ENCODE measurements around the gene SLC1A4. TPM values are rescaled to one million over a fixed set of nuclear protein-coding genes. Genes with fewer than 3 reads are reported as not detected.

The SLC1A4 gene
- total RNA-seq, 1 experiment from 2014 or later, result 12.9 TPM

GRCh38 chr2:64975232-64975821 lies 13.9 kb upstream of the SLC1A4 start:
- in situ Hi-C loops (cut with HindIII; ENCODE audit: low pct_unique_long_range_greater_than_20kb, low sequenced_read_pairs), result no loop called here
- POLR2A ChIA-PET, result no interaction called here
- intact Hi-C loops (cut with micrococcal nuclease; ENCODE audit: unreplicated experiment), result no loop called here

DNA sequence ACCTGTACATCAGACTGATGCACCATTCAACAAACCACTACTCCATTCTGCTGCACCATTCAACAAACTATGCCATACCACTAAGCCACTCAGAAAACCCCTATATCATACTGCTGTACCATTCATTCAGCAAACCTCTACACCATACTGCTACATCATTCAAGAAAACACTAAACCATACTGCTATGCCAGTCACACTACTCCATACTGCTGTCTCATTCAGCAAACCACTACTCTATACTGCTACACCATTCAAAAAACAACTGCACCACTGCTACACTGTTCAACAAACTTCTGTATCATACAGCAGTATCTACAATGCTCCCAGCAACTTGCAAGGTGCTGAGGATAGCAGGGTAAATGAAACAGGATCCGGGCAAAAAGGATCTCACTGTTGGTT lies 12.9 kb upstream of the SLC1A4 start:
- ATAC-seq, result 0 out of 2 replicates have a peak, but pooled peaks have one; percentile 39

More at GRCh38 chr2:64975232-64975821, 13.9 kb upstream of the SLC1A4 start:
- H3K4me1 ChIP-seq (ENCODE audit: control insufficient read depth, insufficient read depth, low read length), result no peaks in the 10 kb centered on the region
- no peaks in the 10 kb centered on the region for H3K36me3 ChIP-seq (ENCODE audit: control insufficient read depth, insufficient read depth, low read length)
- CTCF ChIA-PET, result no interaction called here
- TF ChIP-seq, protein P1, sequence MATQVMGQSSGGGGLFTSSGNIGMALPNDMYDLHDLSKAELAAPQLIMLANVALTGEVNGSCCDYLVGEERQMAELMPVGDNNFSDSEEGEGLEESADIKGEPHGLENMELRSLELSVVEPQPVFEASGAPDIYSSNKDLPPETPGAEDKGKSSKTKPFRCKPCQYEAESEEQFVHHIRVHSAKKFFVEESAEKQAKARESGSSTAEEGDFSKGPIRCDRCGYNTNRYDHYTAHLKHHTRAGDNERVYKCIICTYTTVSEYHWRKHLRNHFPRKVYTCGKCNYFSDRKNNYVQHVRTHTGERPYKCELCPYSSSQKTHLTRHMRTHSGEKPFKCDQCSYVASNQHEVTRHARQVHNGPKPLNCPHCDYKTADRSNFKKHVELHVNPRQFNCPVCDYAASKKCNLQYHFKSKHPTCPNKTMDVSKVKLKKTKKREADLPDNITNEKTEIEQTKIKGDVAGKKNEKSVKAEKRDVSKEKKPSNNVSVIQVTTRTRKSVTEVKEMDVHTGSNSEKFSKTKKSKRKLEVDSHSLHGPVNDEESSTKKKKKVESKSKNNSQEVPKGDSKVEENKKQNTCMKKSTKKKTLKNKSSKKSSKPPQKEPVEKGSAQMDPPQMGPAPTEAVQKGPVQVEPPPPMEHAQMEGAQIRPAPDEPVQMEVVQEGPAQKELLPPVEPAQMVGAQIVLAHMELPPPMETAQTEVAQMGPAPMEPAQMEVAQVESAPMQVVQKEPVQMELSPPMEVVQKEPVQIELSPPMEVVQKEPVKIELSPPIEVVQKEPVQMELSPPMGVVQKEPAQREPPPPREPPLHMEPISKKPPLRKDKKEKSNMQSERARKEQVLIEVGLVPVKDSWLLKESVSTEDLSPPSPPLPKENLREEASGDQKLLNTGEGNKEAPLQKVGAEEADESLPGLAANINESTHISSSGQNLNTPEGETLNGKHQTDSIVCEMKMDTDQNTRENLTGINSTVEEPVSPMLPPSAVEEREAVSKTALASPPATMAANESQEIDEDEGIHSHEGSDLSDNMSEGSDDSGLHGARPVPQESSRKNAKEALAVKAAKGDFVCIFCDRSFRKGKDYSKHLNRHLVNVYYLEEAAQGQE (IDR thresholded peaks at IDR 0.05; ENCODE audit: insufficient read depth in 1 of 2, low read depth in 2 of 2, low read length in 1 of 2), result no peak
- TF ChIP-seq SIN3A (IDR thresholded peaks at IDR 0.05; ENCODE audit: borderline replicate concordance, insufficient read depth, low read depth, low read length) (no peak), TCF7L2 (IDR thresholded peaks at IDR 0.05; ENCODE audit: low read depth, low read length) (no peak), POLR2AphosphoS5 (IDR thresholded peaks at IDR 0.05; ENCODE audit: low read depth, low read length) (no peak), CTCF (IDR thresholded peaks at IDR 0.05) (no peak)
- no peaks in the 10 kb centered on the region for H3K27me3 ChIP-seq (ENCODE audit: control insufficient read depth, insufficient read depth, low read length)
- H3K27ac ChIP-seq (ENCODE audit: low read length), result no peak overlapping the region
- ATAC-seq (no peak), DNase-seq (ENCODE audit: low read depth, low spot score) (peak; percentile 56)
- no peaks in the 10 kb centered on the region for H3K9me3 ChIP-seq (ENCODE audit: control insufficient read depth, insufficient read depth, low read depth, low read length)
- no TSS peak for BruUV-seq (replicated peaks)
- H3K4me3 ChIP-seq (ENCODE audit: low read depth in 2 of 2, low read length in 2 of 2), result no peak overlapping the region

More for the DNA sequence above, 12.9 kb upstream of the SLC1A4 start:
- Histone ChIP-seq H3K27ac (ENCODE audit: low read length) (no peak overlapping the region), H3K27me3 (ENCODE audit: control insufficient read depth, insufficient read depth, low read length) (no peaks in the 10 kb centered on the region), H3K9me3 (ENCODE audit: control insufficient read depth, insufficient read depth, low read depth, low read length) (no peaks in the 10 kb centered on the region), H3K4me1 (ENCODE audit: control insufficient read depth, insufficient read depth, low read length) (no peaks in the 10 kb centered on the region), H3K4me3 (ENCODE audit: low read depth in 2 of 2, low read length in 2 of 2) (no peak overlapping the region), H3K36me3 (ENCODE audit: control insufficient read depth, insufficient read depth, low read length) (no peaks in the 10 kb centered on the region)
- DNase-seq (ENCODE audit: low read depth, low spot score), result no peak
- CTCF ChIA-PET, result no interaction called here
- in situ Hi-C loops (cut with HindIII; ENCODE audit: low pct_unique_long_range_greater_than_20kb, low sequenced_read_pairs) (no loop called here), intact Hi-C loops (cut with micrococcal nuclease; ENCODE audit: unreplicated experiment) (no loop called here)
- POLR2A ChIA-PET, result no interaction called here
- no TSS peak for BruUV-seq (replicated peaks)
- TF ChIP-seq CTCF (IDR thresholded peaks at IDR 0.05) (no peak), SIN3A (IDR thresholded peaks at IDR 0.05; ENCODE audit: borderline replicate concordance, insufficient read depth, low read depth, low read length) (no peak), POLR2AphosphoS5 (IDR thresholded peaks at IDR 0.05; ENCODE audit: low read depth, low read length) (no peak), TCF7L2 (IDR thresholded peaks at IDR 0.05; ENCODE audit: low read depth, low read length) (no peak)
- TF ChIP-seq, protein P1 (IDR thresholded peaks at IDR 0.05; ENCODE audit: insufficient read depth in 1 of 2, low read depth in 2 of 2, low read length in 1 of 2), result no peak

Data from Panc1 (cell line).